ENCODE data around the gene PXMP2.

Gene PXMP2

DNA sequence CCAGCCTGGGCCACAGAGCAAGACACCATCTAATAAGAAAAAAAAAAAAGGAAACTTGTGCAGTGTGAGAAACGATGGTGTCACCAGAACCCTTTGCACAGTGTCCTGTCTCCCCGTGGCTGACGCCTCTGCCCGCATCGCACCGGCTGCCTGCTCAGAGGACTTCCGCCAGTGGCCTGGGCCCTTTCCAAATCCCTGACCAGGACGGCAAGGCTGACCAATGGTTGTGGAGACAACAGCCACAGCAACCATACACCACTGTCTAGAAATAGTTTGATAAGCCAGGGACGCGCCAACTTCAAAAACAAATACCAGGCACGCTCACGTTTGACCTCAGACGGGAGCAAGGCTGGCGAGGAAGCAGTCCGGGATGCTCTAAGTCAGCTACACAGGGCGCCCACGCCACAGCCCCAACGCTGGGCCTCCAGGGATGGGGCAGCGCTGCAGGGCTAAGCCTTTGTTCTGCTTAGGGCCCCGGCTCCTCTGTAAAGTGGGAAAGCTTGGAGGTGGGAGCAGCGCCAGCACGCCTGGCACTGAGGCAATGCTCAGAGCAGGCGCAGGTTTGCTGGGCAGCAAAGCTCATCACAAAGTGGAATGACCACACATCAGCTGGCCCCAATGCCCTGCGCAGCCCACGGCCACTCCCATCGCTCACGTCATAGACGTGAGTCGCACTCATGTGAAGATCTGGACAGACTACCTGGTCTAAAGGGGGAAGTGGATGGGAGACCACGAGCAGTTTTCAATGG is 35.8 kb downstream of the PXMP2 start:
- no peak for DNase-seq (ENCODE audit: low read depth in 3 of 3)

DNA sequence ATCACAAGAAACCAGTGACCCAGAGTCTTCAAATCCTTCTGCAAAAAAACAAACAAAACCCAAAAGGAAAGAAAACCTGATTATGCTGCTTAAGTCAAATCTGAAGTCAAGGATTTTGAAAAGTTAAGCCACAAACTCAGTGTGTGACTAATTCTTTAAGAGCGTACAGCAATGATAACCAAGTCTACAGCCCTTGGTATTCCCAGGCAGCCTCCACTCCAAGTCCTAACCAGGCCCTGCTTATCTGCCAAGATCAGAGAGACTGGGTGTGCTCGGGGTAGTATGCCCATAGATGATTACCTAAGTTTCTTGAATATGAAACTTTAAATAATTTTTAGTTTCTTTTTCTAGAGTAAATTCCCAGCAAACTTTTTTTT is 36.4 kb downstream of the PXMP2 start:
- no peak for DNase-seq (ENCODE audit: low read depth in 3 of 3)

DNA sequence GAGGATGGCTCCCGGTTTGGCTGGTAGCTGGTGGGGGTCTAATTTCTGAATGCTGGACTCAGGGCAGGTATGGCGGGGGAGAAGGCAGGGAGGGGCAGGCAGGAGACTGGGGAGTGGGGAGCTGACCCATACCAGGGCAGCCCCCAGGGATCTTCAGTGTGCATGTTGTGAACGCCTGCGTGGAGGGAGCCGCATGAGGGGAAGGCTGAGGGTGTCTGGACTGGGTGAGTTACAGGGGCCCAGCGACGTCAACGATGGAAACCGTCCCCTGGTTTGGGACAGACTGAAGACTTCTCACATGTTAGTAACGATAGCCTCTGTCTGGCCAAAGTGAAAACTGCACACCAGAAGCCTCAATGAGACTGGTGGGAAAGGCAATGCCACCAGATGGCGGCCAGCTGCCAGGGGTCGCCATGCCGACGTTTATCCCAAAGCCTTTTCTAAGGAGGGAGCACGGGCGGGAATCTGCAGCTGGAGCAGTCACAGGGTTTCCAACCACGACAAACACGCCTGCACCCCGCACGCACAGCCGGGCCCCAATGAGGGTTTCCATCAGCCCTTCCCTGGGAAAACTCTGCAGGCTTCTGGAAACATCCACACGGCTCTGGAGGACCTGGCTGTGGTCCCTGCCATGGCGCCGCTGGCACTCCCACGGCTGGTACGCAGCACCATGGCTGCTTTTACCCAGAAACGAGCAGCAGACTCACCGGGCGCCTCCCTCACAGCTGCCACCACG is 37.3 kb downstream of the PXMP2 start:
- DNase-seq (ENCODE audit: low read depth in 3 of 3), result no peak

DNA sequence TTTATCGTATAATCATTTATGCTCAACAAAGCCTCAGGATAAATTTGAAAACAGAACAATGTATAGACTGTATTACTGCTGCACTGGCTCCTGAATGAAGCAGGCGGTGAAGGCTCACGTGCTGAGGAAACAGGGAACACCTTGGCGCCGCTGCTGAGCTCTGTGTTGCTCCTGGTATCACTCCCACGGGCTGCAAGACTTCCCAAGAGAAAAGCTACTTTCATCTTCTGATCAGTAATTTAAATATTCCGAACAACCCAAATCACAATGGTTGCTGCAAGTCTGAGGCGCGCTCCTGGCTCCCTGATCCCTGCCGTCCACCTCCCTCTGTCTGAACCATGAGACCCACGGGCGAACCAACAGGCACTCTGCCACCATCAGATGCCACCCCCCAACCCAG is 39.0 kb downstream of the PXMP2 start:
- DNase-seq (ENCODE audit: low read depth in 3 of 3), result no peak

DNA sequence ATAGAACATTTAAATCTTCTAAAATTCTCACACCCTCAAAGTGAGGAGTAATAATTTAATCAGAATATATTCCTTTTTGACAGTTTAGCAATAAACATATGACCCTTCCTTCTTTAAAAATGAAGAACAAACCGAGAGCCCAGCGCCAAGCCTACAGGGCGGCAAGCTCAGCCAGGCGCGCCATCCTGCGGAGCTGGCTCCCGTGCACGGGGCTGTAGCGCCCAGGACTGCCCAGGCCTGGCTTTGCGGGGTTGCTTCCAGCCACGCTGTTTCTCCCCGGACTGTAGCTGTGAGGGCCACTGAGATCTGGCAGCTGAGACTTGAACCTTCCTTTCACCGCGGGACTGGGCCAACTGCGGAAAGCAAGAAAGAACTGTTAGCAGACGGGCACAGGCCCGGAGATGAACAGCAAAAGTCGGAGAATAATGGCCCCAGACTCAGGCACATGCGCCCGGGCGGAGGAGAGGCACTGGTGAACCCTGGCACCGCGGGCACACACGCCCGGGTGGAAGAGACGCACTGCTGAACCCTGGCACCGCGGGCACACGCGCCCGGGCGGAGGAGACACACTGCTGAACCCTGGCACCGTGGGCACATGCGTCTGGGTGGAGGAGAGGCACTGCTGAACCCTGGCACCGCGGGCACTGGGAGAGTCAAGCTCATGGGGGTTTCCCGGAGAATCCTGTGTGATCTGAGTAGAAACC is 39.9 kb downstream of the PXMP2 start:
- DNase-seq (ENCODE audit: low read depth in 3 of 3), result no peak

DNA sequence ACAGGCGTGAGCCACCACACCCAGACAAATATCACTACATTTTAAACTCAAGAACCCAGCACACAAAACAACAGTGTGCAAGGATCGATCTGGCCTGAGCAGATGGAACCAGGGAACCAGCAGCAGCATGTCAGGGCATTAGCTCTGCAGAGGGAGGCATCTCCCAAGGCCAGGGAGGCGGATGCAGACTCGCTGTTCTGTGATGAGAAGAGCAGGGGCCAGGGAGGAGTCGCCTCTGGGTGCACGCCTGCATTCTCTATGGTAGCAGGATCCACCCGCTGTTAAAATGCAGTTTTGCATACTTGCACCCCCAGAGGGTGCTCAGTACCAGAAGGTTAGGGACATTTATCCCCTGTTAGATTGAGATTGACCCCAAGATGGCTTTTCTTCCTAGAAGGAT is 41.1 kb downstream of the PXMP2 start:
- DNase-seq (ENCODE audit: low read depth in 3 of 3), result no peak

DNA sequence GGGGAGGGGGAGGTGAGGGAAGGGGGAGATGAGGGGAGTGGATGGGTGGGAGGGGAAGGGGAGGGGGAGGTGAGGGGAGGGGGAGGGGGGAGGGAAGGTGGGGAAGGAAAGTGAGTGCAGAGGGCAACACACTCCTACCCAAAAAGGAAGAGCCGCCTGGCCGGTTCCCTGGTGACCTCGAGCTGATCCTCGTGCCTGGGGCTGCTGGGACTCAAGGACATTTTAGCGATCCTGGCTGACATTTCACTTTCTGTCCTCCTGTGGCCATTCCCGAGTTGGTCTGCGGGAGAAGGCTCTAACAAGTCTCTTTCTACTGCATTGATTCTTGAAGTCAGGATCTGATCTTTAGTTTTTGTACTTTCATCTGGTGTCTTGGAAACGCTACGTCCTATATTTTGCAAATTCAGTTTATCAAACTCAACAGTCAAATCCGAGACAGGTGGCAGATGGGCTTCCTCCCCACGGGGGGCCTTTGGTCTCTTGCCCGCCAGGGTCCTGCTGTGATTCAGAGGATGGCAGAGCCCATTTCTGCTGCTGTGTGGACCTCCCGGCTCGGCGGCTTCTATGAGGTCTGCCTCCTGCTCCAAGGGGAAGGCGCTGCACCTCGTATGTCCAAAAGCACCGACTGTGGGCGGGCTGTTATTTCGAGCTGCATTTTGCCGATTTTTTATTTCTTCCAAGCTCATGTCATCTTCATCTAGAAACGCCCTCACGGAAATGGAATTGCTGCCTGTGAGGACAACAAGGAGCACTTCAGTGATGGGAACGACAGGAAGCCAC is 42.3 kb downstream of the PXMP2 start:
- no peak for DNase-seq (ENCODE audit: low read depth in 3 of 3)

DNA sequence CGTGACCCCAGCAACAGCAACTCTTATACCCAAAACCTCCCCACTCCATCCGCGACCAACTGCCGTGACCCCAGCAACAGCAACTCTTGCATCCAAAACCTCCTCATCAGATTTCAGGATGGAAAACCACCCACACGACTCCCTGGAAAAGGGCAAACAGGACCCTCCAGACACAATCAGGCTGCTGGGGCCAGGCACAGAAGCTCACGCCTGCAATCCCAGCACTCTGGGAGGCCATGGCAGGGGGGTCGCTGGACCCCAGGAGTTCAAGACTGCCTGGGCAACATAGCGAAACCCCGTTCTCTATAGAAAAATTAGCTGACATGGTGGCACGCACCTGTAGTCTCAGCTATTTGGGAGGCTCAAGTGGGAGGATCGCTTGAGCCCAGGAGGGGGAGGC is 43.0 kb downstream of the PXMP2 start:
- DNase-seq (ENCODE audit: low read depth in 3 of 3), result no peak

DNA sequence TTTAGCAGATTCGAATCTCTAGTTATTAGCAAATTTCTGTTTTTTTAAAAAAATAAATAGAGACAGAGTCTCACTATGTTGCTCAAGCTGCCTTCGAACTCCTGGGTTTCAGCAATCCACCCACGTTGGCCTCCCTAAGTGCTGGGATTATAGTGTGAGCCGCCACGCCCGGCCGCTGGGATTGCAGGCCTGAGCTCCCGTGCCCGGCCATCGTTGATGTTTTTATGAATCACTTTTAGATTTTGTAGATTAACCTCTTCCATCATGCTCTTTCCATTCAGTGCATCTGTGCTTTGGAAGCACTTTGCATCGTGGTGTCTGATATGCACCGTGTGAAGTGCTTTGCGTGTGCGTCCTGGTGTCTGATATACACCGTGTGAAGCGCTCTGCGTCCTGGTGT is 44.2 kb downstream of the PXMP2 start:
- no peak for DNase-seq (ENCODE audit: low read depth in 3 of 3)

DNA sequence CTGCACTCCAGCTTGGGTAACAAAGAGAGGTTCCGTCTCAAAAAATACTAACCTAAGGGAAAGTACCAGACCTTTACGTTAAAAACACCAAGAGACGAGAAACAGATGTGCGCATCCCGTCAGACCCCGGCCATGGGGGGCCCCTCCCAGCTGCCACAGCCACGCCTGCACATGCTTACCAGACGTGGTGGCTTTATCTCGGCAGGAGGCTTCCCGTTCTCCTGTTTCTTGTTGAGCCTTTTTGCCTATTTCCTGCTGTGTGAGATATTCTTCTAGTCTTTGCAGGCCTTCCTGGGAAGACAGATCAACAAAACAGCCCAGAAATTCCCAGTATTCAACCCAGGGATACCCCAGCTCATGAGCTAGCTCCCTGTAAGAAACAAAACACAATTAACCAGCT is 46.8 kb downstream of the PXMP2 start:
- no peak for DNase-seq (ENCODE audit: low read depth in 3 of 3)

DNA sequence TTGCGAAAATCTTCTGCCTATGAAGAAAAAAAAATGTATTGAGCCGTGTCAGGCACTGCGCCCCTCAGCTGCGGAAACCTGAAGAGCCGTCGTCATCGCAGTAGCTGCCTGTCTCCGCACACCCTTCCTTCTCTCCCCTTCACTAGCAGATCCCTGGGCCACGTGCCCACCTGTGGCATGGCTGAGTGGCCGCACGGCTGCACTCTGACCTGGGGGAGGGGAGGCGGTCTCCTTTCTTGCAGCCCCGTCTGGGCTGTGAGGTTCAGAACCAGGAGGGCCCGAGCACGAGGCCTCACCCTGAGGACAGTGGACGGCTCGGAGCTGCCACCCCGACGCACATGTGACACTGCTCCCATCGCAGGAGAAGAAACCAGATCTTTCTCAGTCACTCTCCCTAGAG is 48.1 kb downstream of the PXMP2 start:
- no peak for DNase-seq (ENCODE audit: low read depth in 3 of 3)

DNA sequence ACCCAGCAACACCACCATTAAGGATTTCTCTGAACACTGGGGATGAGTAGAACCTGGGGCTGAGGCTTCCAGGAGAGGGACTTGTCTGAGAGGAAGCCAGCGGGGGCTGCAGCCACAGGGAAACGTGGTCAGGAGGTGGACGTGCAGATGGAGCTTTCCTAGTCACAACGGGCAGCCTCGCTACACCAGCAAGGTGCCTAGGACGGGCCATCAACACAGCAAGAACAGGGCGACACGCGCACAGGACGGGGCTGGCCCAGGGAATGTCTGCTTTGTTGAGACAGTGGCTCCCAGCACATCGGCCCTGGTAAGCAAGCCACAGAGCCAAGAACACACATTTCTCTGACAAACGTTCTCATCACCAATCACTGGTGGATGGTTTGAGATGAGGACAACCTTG is 49.0 kb downstream of the PXMP2 start:
- DNase-seq (ENCODE audit: low read depth in 3 of 3), result no peak

DNA sequence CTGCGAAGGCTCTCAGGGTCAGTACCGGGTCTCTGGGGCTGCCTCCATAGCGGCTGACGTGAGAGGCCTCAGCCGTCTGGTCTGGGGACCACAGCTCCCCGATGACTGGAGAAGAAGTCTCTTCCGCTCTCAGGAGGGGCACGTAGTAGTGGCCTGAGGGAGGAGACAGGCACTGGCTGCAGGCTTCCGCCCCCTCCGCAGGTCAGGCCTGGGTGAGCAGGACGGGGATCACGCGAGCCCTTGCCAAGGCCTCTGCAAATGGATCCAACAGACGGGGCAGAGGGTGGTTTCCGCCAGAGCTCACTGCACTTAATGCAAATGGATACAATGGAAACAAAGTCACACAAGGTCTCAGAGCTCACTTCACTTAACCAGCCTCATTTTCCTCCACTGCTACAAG is 49.5 kb downstream of the PXMP2 start:
- DNase-seq (ENCODE audit: low read depth in 3 of 3), result no peak

DNA sequence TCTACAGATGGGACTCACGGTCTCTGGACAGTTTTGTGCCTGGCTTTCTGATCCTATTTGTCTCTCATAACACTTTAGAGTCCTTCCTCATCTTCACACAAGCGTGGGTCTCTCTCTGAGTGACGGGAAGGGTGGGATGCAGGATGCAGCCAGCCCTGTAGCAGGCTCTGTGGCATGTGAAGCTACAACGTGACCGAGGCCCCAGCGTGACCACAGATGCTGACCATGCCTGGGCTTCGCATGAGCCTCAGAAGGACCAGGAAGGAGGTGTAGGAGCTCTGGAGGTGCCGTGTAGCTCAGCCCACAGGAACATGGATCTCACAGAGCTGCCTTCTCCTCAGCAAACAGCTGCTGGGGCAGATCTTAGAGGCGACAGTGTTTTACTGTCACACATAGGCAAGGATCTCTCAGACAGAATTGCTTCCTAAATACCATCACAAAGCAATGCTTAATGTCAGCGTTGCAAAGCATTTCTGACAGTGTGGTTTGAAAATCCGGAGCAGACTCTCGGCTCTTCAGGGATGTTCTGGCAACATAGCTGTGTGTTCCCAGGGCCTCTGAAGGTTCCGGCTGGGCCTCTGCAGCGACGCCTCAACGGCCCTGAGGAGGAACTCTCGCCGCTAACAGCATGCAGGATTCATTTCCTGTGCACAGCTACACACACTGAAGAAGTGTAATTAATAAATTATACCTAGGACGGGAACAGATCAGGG is 52.4 kb downstream of the PXMP2 start:
- DNase-seq (ENCODE audit: low read depth in 3 of 3), result no peak

DNA sequence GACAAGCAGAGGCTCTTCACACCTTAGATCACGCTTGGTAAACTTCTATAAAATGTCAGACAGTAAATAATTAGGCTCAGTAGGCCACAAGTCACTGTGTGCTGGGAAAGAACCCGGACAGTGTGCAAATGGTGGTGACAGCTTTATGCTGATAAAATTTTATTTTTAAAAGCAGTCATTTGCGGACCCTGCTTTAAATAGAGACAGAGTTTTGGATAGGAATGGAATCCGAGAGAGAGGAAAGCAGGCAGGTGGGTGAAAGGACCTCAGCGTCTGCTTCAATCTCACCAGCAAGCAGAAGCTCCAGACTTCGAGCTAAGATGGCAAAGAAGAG is 52.9 kb downstream of the PXMP2 start:
- DNase-seq (ENCODE audit: low read depth in 3 of 3), result no peak

DNA sequence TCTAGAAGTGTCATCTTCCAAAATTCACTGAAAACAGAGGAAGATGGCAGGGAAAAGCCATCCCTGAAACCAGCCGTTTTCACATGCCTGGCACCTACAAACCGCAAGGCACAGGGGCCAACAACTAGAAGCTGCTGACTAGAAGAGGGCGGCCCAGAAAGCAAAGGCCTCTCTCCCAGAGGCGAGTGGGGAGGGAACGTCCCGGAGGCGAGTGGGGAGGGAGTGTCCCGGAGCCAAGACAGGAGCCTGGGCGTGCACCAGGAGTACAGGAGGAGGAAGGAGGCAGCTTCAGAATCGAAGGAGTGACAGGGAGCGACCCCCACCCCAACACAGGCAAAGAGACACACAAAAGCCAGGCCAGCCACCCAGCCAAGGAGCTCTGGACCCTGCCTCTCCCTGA is 53.3 kb downstream of the PXMP2 start:
- DNase-seq (ENCODE audit: low read depth in 3 of 3), result no peak

DNA sequence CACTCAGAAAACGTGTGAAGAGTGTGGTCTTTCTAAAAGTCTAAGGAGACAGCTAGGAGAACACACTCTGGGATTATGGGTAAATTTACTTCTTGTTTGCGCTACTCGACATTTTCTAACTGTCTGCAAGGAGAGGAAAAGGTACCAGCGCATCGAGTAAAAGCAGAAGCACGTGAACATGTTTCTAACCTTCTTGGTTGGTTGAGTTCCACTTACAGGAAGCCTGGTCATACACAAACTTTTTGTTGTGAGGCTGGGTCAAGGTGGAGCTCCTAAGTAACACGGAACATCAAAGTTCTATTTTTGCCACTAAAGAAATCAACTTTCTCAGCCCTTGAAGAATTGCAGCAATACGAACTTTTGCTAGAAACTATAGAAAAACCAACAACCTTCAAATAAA is 54.2 kb downstream of the PXMP2 start:
- no peak for DNase-seq (ENCODE audit: low read depth in 3 of 3)

DNA sequence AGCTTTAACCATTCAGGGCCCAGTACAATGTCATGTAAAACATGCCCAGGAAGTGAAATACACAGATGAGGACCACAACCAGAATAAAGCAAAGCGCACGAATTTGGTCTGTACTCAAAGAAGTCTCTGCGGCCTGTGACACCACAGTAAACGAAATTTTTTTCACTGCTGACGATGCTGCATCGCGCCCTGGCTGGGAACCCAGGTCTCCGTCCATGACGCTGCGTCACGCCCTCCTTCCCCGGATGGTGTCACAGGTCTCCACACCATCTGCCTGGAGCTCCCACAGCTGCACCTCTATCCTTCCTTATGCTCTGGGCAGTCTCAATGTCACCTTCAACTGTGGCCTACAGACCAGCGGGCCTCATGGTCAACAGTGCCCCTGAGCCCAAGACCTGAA is 56.4 kb downstream of the PXMP2 start:
- DNase-seq (ENCODE audit: low read depth in 3 of 3), result no peak

DNA sequence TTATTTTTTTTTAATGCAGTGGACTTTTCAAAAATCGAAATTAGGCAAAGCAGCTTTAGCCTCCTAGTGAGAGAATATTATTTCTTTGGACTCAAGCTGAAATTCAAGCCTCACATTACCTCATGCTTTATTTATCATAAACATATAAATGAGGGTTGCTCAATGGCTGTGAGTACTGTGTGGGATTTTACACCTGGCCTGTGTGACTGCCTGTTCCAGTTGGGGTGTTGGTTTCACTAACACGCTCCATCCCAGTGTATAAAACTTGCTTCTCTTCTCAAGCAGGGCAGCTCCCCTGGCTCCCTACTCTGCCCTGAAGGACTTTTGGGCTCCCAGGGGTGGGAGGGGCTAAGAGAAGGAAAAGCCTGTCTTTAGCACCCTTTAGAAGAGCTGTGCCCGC is 59.2 kb downstream of the PXMP2 start:
- DNase-seq (ENCODE audit: low read depth in 3 of 3), result no peak

DNA sequence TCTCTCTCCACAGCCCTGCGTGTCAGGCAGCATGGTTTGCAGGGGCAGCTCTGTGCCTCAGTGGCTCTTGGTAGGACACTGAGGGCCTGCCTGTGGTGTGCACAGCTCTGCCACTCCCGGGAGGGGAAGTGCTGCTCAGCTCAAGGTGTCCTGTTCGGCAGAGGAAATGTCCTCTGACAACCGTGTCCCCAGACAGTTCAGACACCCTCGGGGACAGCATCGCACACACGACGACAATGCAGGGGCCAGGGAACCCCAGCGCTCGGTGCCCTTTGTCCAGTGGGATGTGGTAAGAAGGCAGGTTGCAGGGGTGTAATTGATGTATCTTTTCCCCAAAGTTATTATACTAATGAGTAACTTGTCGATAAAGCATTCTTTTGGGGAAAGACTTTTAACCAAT is 60.0 kb downstream of the PXMP2 start:
- no peak for DNase-seq (ENCODE audit: low read depth in 3 of 3)

DNA sequence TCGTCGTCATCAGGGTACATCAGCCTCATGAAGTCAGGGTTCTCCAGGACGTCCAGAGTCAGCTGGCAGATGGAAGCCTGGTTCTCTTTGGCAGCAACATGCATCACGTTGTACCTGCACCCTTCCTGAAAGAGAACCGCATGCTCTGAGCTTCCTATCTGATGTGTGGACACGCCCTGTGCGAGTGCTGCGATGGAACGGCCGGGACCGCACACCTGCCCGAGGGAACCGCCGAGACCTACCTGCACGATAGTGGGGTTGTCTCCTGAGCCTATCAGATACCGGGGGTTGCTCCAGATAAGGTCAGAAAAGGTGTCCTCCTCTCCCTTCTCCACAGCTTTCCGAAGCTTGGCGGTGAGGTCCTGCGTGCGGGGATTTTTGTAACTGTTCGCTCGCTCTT is 60.5 kb downstream of the PXMP2 start:
- DNase-seq (ENCODE audit: low read depth in 3 of 3), result no peak

DNA sequence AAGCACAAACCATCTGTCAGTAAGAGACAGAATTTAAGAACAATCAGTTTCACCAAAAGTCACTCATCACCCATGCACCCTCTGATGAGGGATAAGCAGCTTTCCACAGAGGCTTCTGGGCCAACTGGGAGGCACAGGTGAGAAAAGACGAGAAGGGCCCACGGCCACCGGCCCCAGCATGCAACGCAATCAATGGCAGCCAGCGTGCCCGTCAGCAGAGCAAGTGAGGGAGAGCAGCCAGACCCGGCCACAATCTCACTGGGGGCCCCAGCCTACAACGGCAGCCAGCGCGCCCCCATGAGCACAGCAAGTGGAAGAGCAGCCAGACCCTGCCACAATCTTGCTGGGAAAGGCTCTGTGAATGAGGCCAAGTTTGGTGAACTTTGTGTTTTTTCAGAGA is 60.9 kb downstream of the PXMP2 start:
- DNase-seq (ENCODE audit: low read depth in 3 of 3), result no peak

Data from stimulated activated CD4-positive, alpha-beta T cell treated with anti-CD3 and anti-CD28 coated beads, TNF-alpha, amount 100 ng/mL, for 48 hours (primary cell).